Vagina (tissue), 2 donors: Measurements from ENCODE around the gene TTC7B. TPM values are rescaled to one million over a fixed set of nuclear protein-coding genes. Genes with fewer than 3 reads are reported as not detected.

Experiments
- DNase-seq, 2 donors: peaks; one replicate each; pipeline ENCODE4 v3.0.0-alpha.2; 2017; ENCODE audit errors: extremely low spot score in 2 of 2
- H3K27ac ChIP-seq: fragments of 200-600 bp; sonication (generic); one replicate; pipeline ENCODE4 v1.5.1; 2019
- H3K27me3 ChIP-seq: fragments of 200-600 bp; sonication (generic); one replicate; pipeline ENCODE4 v1.5.1; 2019
- H3K36me3 ChIP-seq, 2 donors: fragments of 200-600 bp; sonication (generic); one replicate each; pipeline ENCODE4 v1.5.1; 2017 to 2019
- H3K4me1 ChIP-seq: fragments of 200-600 bp; sonication (generic); one replicate; pipeline ENCODE4 v1.5.1; 2019
- H3K4me3 ChIP-seq, 2 donors: fragments of 200-600 bp; sonication (generic); 1 replicate in 1 of 2; 2 replicates in 1 of 2; pipeline ENCODE4 v1.5.1; 2016 to 2019
- H3K9me3 ChIP-seq: fragments of 200-600 bp; sonication (generic); one replicate; pipeline ENCODE4 v1.5.1; 2019
- POLR2A ChIP-seq, 2 donors: fragments of 450-650 bp; IDR thresholded peaks; one replicate each; pipeline ENCODE4 v1.6.1; 2017; ENCODE audit warnings: antibody characterized with exemption in 2 of 2, mild to moderate bottlenecking in 2 of 2, moderate library complexity in 2 of 2
- POLR2AphosphoS5 ChIP-seq, 2 donors: sonication (generic); formaldehyde crosslinking; IDR thresholded peaks; one replicate each; pipeline ENCODE4 v1.9.0; 2017; ENCODE audit warnings: antibody characterized with exemption in 2 of 2, mild to moderate bottlenecking in 2 of 2, low read depth in 1 of 2; ENCODE audit not compliant: insufficient read depth in 1 of 2
- intact Hi-C: fragments of 100-400 bp; cut with DNase I; formaldehyde crosslinking; loops from one replicate; pipeline ENCODE4 v1.15.1; 2023
- total RNA-seq: library from RNA; depleted of rRNA; stranded (reverse); fragments of >200 nt; gene quantifications from one replicate; pipeline ENCODE4 v1.2.3, GENCODE V29; 2016
- TF ChIP-seq, protein P1 (sequence below), 3 experiments: fragments of 450-650 bp in 2 of 3; fragments of 200-600 bp in 1 of 3; sonication (generic) in 1 of 3; IDR thresholded peaks; one replicate each; pipeline ENCODE4 v1.5.1; 2017 to 2019; ENCODE audit warnings: antibody characterized with exemption in 3 of 3, mild to moderate bottlenecking in 2 of 3, moderate library complexity in 2 of 3

The TTC7B gene
- total RNA-seq, 1 donor from 2014 or later: 56.0 TPM

DNA sequence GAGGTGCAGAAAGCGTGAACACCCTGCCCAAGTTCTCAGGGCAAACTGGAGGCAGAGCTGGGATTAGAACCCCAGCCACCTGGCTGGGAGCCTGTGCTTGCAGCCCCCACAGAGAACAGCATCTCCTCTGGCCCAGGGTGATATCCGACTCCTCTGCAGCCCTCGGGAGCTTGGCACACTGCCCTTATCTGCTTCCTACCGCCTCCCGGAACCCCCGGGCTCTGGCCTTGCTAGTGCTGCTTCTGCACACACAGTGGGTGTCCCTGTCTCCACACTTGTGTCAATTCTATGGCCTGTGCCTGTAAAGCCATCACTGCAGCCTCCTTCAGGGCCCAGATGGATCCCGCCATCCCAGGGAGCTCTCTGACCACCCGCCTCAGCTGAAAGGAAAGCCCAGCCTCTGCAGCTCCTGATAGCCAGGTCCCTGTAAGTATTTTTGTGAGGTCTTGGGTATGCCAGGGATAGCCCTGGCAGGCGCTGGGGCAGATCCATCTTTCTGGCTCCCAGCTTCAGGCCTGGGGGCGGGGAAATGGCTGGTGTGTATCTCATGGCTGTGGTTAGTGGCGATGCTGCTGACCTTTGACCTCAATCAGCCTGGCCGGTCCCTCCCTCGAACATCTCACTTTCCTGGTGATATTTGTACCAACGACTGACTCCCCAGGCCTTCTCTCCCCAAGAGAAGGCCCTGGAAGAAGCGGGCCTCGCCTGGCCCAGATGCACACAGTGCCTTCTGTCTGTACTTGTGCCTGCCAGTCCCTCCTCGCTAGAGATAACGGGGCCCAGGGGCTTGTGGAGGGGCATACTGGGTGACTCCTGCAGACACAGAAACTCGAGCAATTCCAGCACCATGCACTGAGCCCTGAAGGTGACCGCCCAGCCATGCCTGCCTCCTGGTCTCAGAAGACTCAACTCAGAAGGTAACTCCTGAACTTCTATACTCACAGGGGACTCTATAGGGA, 235.6 kb downstream of the TTC7B start:
- no peak overlapping the region for H3K27ac ChIP-seq
- no peak for DNase-seq
- peaks cover 0 to 7% of the 10 kb centered on the region in 2 donors for H3K36me3 ChIP-seq
- no peak overlapping the region for H3K4me3 ChIP-seq
- no peaks in the 10 kb centered on the region for H3K27me3 ChIP-seq
- no peaks in the 10 kb centered on the region for H3K4me1 ChIP-seq
- intact Hi-C loops: no loop called here
- TF ChIP-seq, protein P1, sequence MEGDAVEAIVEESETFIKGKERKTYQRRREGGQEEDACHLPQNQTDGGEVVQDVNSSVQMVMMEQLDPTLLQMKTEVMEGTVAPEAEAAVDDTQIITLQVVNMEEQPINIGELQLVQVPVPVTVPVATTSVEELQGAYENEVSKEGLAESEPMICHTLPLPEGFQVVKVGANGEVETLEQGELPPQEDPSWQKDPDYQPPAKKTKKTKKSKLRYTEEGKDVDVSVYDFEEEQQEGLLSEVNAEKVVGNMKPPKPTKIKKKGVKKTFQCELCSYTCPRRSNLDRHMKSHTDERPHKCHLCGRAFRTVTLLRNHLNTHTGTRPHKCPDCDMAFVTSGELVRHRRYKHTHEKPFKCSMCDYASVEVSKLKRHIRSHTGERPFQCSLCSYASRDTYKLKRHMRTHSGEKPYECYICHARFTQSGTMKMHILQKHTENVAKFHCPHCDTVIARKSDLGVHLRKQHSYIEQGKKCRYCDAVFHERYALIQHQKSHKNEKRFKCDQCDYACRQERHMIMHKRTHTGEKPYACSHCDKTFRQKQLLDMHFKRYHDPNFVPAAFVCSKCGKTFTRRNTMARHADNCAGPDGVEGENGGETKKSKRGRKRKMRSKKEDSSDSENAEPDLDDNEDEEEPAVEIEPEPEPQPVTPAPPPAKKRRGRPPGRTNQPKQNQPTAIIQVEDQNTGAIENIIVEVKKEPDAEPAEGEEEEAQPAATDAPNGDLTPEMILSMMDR (IDR thresholded peaks at IDR 0.05): no peak
- TF ChIP-seq POLR2A (IDR thresholded peaks at IDR 0.05) (no peak), POLR2AphosphoS5 (IDR thresholded peaks at IDR 0.05; ENCODE audit: insufficient read depth in 1 of 2, low read depth in 1 of 2) (no peak)
- no peaks in the 10 kb centered on the region for H3K9me3 ChIP-seq

DNA sequence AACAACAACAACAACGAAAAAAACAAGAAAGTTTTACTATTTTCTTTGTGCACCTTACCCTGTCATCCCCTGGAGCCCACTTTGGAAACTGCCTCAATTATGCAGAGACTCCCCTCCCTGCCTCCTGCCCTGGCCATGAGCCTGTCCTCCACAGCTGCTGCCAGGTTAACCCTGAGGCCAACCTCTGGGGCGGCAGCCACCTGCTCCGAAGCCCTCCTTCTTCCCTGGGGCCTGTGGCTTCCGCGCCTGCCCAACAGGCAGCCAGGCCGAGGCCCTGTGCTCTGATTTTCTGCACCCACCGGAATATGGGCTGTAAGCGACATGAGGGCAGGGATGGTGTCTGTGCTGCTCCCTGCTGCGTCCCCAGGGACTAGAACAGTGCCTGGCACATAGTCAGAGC, 236.4 kb downstream of the TTC7B start:
- Histone ChIP-seq H3K36me3 (peaks cover 0 to 7% of the 10 kb centered on the region in 2 donors), H3K4me3 (no peak overlapping the region), H3K27ac (no peak overlapping the region), H3K27me3 (no peaks in the 10 kb centered on the region), H3K9me3 (no peaks in the 10 kb centered on the region), H3K4me1 (no peaks in the 10 kb centered on the region)
- DNase-seq: no peak
- TF ChIP-seq POLR2AphosphoS5 (IDR thresholded peaks at IDR 0.05; ENCODE audit: insufficient read depth in 1 of 2, low read depth in 1 of 2): no peak
- TF ChIP-seq, protein P1 (IDR thresholded peaks at IDR 0.05): no peak
- no peak for TF ChIP-seq POLR2A (IDR thresholded peaks at IDR 0.05)
- intact Hi-C loops: no loop called here

DNA sequence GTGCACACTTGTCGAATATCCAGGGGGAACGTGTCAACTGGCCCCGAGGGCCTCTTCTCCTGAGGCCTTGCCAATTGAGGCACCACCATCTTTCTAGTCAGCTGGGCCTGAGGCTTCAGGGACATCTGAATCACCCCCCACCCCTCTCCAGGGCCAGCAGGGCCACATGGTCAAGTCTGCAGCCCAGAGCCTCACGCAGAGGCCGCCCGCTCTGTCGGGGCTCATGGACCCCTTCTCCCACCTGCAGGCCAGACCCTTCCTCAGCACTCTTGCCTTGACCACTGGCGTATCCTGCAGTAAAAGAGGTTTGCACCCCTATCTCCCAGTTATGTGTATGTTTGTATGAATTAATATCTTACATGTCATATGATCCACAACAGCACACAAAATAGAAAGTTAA, 237.1 kb downstream of the TTC7B start:
- no peaks in the 10 kb centered on the region for H3K9me3 ChIP-seq
- no peak overlapping the region for H3K27ac ChIP-seq
- H3K4me1 ChIP-seq: no peaks in the 10 kb centered on the region
- no peak for DNase-seq
- peaks cover 0 to 7% of the 10 kb centered on the region in 2 donors for H3K36me3 ChIP-seq
- no peak overlapping the region for H3K4me3 ChIP-seq
- no peaks in the 10 kb centered on the region for H3K27me3 ChIP-seq
- intact Hi-C loops: no loop called here
- TF ChIP-seq POLR2AphosphoS5 (IDR thresholded peaks at IDR 0.05; ENCODE audit: insufficient read depth in 1 of 2, low read depth in 1 of 2): no peak
- no peak for TF ChIP-seq POLR2A (IDR thresholded peaks at IDR 0.05)
- TF ChIP-seq, protein P1 (IDR thresholded peaks at IDR 0.05): no peak

DNA sequence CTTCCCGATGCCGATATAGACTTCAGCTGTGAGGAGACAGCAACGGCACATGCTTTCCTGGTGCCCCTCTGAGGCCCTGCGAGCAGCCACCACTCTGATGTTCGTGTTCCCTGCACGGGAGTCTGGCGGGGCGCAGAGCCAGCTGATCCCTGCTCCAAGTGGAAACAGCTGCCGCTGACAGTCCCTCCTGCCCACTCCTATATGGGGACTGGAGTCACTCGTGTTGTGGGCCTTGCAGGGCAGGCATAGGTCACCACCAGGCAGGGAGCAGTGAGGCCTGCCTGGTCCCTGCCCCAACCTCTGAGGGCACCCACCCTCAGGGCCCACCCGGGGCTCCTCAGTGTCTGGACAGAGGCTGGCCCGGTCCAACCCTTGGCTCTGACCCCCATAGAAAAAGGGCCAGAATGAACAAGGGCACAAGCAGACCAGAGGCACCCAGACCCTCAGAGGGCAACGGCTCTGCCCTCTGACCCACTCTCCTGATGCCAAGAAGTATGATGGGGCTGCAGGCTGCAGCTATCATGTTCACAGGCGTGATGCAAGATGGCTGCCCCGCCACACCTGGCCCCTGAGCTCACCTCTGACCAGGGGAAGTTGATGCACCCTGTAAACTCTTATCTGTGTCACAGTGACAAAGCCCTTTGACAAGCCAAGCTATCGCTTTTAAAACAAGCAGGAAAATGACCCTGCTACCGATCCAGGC, 237.8 kb downstream of the TTC7B start:
- H3K4me1 ChIP-seq: no peaks in the 10 kb centered on the region
- no peak for TF ChIP-seq POLR2A (IDR thresholded peaks at IDR 0.05)
- no peak for TF ChIP-seq POLR2AphosphoS5 (IDR thresholded peaks at IDR 0.05; ENCODE audit: insufficient read depth in 1 of 2, low read depth in 1 of 2)
- TF ChIP-seq, protein P1 (IDR thresholded peaks at IDR 0.05): no peak
- no peaks in the 10 kb centered on the region for H3K27me3 ChIP-seq
- no peak for DNase-seq
- H3K36me3 ChIP-seq: peaks cover 0 to 7% of the 10 kb centered on the region in 2 donors
- H3K9me3 ChIP-seq: no peaks in the 10 kb centered on the region
- no peak overlapping the region for H3K4me3 ChIP-seq
- H3K27ac ChIP-seq: no peak overlapping the region
- intact Hi-C loops: no loop called here
